ENCODE results near the gene ADAMTS12.

- TF ChIP-seq, protein P1, sequence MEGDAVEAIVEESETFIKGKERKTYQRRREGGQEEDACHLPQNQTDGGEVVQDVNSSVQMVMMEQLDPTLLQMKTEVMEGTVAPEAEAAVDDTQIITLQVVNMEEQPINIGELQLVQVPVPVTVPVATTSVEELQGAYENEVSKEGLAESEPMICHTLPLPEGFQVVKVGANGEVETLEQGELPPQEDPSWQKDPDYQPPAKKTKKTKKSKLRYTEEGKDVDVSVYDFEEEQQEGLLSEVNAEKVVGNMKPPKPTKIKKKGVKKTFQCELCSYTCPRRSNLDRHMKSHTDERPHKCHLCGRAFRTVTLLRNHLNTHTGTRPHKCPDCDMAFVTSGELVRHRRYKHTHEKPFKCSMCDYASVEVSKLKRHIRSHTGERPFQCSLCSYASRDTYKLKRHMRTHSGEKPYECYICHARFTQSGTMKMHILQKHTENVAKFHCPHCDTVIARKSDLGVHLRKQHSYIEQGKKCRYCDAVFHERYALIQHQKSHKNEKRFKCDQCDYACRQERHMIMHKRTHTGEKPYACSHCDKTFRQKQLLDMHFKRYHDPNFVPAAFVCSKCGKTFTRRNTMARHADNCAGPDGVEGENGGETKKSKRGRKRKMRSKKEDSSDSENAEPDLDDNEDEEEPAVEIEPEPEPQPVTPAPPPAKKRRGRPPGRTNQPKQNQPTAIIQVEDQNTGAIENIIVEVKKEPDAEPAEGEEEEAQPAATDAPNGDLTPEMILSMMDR (conservative IDR thresholded peaks at IDR 0.05; ENCODE audit: low read depth, low read length): no peak
- no peak for TF ChIP-seq EZH2 (IDR thresholded peaks at IDR 0.05; ENCODE audit: low read length, unreplicated experiment)
- no peak for TF ChIP-seq EZH2phosphoT487 (IDR thresholded peaks at IDR 0.05; ENCODE audit: borderline replicate concordance, low read length)
These were observed 133.1 kb downstream of the ADAMTS12 start for GRCh38 chr5:33758737-33759136.
